KBM-7 (cell line): ENCODE measurements around the gene AK8.
"Not testable (repeated sequence)": the region's sequence is repeated elsewhere in the genome, so short reads cannot be mapped to it uniquely, and the experiment has no call there.

Source experiments
- DNase-seq: peaks from one replicate; pipeline ENCODE4 v3.0.0-alpha.2; 2015
- in situ Hi-C: fragments of 300-500 bp; cut with MboI; formaldehyde crosslinking; loops from 2 replicates; pipeline ENCODE4 v1.14.3; 2020; ENCODE audit warnings: low sequenced_read_pairs, low pct_unique_long_range_greater_than_20kb, mixed read lengths

AK8 gene

GRCh38 chr9:132787748-132788159 lies 90.3 kb downstream of the AK8 start:
- in situ Hi-C loops: no loop called here
- peak; percentile 70 for DNase-seq

- no peak for DNase-seq
- in situ Hi-C loops: no loop called here
Measured at GRCh38 chr9:132784286-132784830, 93.7 kb downstream of the AK8 start.

- in situ Hi-C loops: no loop called here
- DNase-seq: no peak
Measured at GRCh38 chr9:132783006-132783405, 95.1 kb downstream of the AK8 start.

- no peak for DNase-seq
- in situ Hi-C loops: no loop called here
Measured at GRCh38 chr9:132782037-132782436, 96.0 kb downstream of the AK8 start.

- DNase-seq: no peak
- in situ Hi-C loops: no loop called here
Measured at GRCh38 chr9:132780230-132781007, 97.7 kb downstream of the AK8 start.

- in situ Hi-C loops: no loop called here
- DNase-seq: peak; percentile 32
Measured at GRCh38 chr9:132776891-132777290, 101.2 kb downstream of the AK8 start.

GRCh38 chr9:132776268-132776667 lies 101.8 kb downstream of the AK8 start:
- no peak for DNase-seq
- in situ Hi-C loops: no loop called here

- in situ Hi-C loops: no loop called here
- DNase-seq: no peak
Measured at GRCh38 chr9:132775720-132776119, 102.4 kb downstream of the AK8 start.

GRCh38 chr9:132774886-132775285 lies 103.2 kb downstream of the AK8 start:
- no peak for DNase-seq
- in situ Hi-C loops: no loop called here

- DNase-seq: no peak
- in situ Hi-C loops: no loop called here
Measured at GRCh38 chr9:132773764-132774339, 104.2 kb downstream of the AK8 start.

GRCh38 chr9:132773093-132773492 lies 105.0 kb downstream of the AK8 start:
- no peak for DNase-seq
- in situ Hi-C loops: no loop called here

- in situ Hi-C loops, DNase-seq: not testable (repeated sequence)
Measured at GRCh38 chr9:132771752-132772151, 106.3 kb downstream of the AK8 start.

GRCh38 chr9:132770770-132771310 lies 107.2 kb downstream of the AK8 start:
- in situ Hi-C loops: no loop called here

GRCh38 chr9:132769906-132770769 lies 107.9 kb downstream of the AK8 start:
- in situ Hi-C loops: no loop called here
- peak; percentile 80 for DNase-seq

More at GRCh38 chr9:132770770-132771310, 107.2 kb downstream of the AK8 start:
- DNase-seq: no peak

- peak; percentile 76 for DNase-seq
- in situ Hi-C loops: no loop called here
Measured at GRCh38 chr9:132768932-132769905, 108.9 kb downstream of the AK8 start.

GRCh38 chr9:132763574-132763973 lies 114.5 kb downstream of the AK8 start:
- in situ Hi-C loops: no loop called here
- DNase-seq: no peak

- in situ Hi-C loops: no loop called here
- no peak for DNase-seq
Measured at GRCh38 chr9:132762896-132763295, 115.2 kb downstream of the AK8 start.

- DNase-seq: no peak
- in situ Hi-C loops: no loop called here
Measured at GRCh38 chr9:132761602-132762001, 116.5 kb downstream of the AK8 start.
